Anterior cingulate cortex (tissue), 58 donors: ENCODE data around the gene SUMO4.
A peak's percentile ranks its signal among the peaks of the same experiment; 100 is the strongest.

Experiments
- DNase-seq, 58 donors: peaks; one replicate each; lab custom pipeline; 2025; lab: John Stamatoyannopoulos, UW

The SUMO4 gene

GRCh38 chr6:149449831-149450678, 50.0 kb downstream of the SUMO4 start:
- DNase-seq: peak in 1 of 58 donors; percentile 10
